ENCODE results near the gene ABHD17B.

GRCh38 chr9:71875345-71875744 is 35.6 kb downstream of the ABHD17B start:
- TF ChIP-seq, protein P1, sequence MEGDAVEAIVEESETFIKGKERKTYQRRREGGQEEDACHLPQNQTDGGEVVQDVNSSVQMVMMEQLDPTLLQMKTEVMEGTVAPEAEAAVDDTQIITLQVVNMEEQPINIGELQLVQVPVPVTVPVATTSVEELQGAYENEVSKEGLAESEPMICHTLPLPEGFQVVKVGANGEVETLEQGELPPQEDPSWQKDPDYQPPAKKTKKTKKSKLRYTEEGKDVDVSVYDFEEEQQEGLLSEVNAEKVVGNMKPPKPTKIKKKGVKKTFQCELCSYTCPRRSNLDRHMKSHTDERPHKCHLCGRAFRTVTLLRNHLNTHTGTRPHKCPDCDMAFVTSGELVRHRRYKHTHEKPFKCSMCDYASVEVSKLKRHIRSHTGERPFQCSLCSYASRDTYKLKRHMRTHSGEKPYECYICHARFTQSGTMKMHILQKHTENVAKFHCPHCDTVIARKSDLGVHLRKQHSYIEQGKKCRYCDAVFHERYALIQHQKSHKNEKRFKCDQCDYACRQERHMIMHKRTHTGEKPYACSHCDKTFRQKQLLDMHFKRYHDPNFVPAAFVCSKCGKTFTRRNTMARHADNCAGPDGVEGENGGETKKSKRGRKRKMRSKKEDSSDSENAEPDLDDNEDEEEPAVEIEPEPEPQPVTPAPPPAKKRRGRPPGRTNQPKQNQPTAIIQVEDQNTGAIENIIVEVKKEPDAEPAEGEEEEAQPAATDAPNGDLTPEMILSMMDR (IDR thresholded peaks at IDR 0.05): no peak
- no peak for TF ChIP-seq ZFX (IDR thresholded peaks at IDR 0.05; ENCODE audit: borderline replicate concordance)

Measured in 22Rv1 (cell line).